Measurements from ENCODE around the gene HS3ST1. TPM values are rescaled to one million over a fixed set of nuclear protein-coding genes. Genes with fewer than 3 reads are reported as not detected.

Gene HS3ST1
- total and polyA plus RNA-seq, 7 donors: 0.60 to 3.7 (median 1.6) TPM

GRCh38 chr4:11467931-11468330 lies 39.2 kb upstream of the HS3ST1 start:
- Histone ChIP-seq H3K9me3 (no peaks in the 10 kb centered on the region), H3K4me3 (no peak overlapping the region), H3K27ac (no peak overlapping the region), H3K36me3 (no peaks in the 10 kb centered on the region), H3K27me3 (no peaks in the 10 kb centered on the region), H3K4me1 (no peaks in the 10 kb centered on the region)
- intact Hi-C loops (cut with DNase I): no loop called here
- TF ChIP-seq POLR2A (IDR thresholded peaks at IDR 0.05): no peak
- TF ChIP-seq EP300 (IDR thresholded peaks at IDR 0.05): no peak
- TF ChIP-seq POLR2AphosphoS5 (IDR thresholded peaks at IDR 0.05): no peak
- no peak for TF ChIP-seq CTCF (IDR thresholded peaks at IDR 0.05)
- WGBS, 2 donors: 44 to 67% methylated on average over 2 of the region's 2 CpGs
- DNase-seq: no peak

GRCh38 chr4:11463707-11464106 lies 35.0 kb upstream of the HS3ST1 start:
- no peak for DNase-seq
- Histone ChIP-seq H3K36me3 (no peaks in the 10 kb centered on the region), H3K27ac (no peak overlapping the region), H3K9me3 (peaks cover 0 to 6% (median under 1%) of the 10 kb centered on the region in 4 donors), H3K4me1 (no peaks in the 10 kb centered on the region), H3K4me3 (no peak overlapping the region), H3K27me3 (no peaks in the 10 kb centered on the region)
- TF ChIP-seq EP300 (IDR thresholded peaks at IDR 0.05): no peak
- no peak for TF ChIP-seq CTCF (IDR thresholded peaks at IDR 0.05)
- TF ChIP-seq POLR2A (IDR thresholded peaks at IDR 0.05): no peak
- no peak for TF ChIP-seq POLR2AphosphoS5 (IDR thresholded peaks at IDR 0.05)
- WGBS, 2 donors: 91 to 97% methylated on average over 1 of the region's 1 CpG
- intact Hi-C loops (cut with DNase I): no loop called here

- H3K27me3 ChIP-seq: no peaks in the 10 kb centered on the region
- no peak for TF ChIP-seq EP300 (IDR thresholded peaks at IDR 0.05)
- TF ChIP-seq POLR2AphosphoS5 (IDR thresholded peaks at IDR 0.05): no peak
- TF ChIP-seq CTCF (IDR thresholded peaks at IDR 0.05): no peak
- TF ChIP-seq POLR2A (IDR thresholded peaks at IDR 0.05): no peak
- H3K4me1 ChIP-seq: no peaks in the 10 kb centered on the region
- intact Hi-C loops (cut with DNase I): no loop called here
- peaks cover 0 to 6% (median under 1%) of the 10 kb centered on the region in 4 donors for H3K9me3 ChIP-seq
- no peak for DNase-seq
- no peaks in the 10 kb centered on the region for H3K36me3 ChIP-seq
- H3K4me3 ChIP-seq: no peak overlapping the region
- no peak overlapping the region for H3K27ac ChIP-seq
- 9 to 59% methylated on average over 1 of the region's 1 CpG for WGBS, 2 donors
Measured at GRCh38 chr4:11456401-11456800, 27.7 kb upstream of the HS3ST1 start.

- Histone ChIP-seq H3K9me3 (peaks cover 0 to 6% (median 0%) of the 10 kb centered on the region in 4 donors), H3K4me3 (no peak overlapping the region), H3K27me3 (no peaks in the 10 kb centered on the region), H3K4me1 (no peaks in the 10 kb centered on the region), H3K36me3 (no peaks in the 10 kb centered on the region), H3K27ac (no peak overlapping the region)
- intact Hi-C loops (cut with DNase I): no loop called here
- 13 to 43% methylated on average over 5 of the region's 5 CpGs for WGBS, 2 donors
- TF ChIP-seq POLR2A (IDR thresholded peaks at IDR 0.05): no peak
- TF ChIP-seq EP300 (IDR thresholded peaks at IDR 0.05): no peak
- TF ChIP-seq POLR2AphosphoS5 (IDR thresholded peaks at IDR 0.05): no peak
- TF ChIP-seq CTCF (IDR thresholded peaks at IDR 0.05): no peak
- no peak for DNase-seq
Measured at GRCh38 chr4:11455201-11455835, 26.6 kb upstream of the HS3ST1 start.

- Histone ChIP-seq H3K4me1 (peaks cover 0 to 7% (median 4%) of the 10 kb centered on the region in 4 donors), H3K36me3 (no peaks in the 10 kb centered on the region), H3K4me3 (no peak overlapping the region), H3K9me3 (no peaks in the 10 kb centered on the region), H3K27ac (no peak overlapping the region), H3K27me3 (no peaks in the 10 kb centered on the region)
- TF ChIP-seq EP300 (IDR thresholded peaks at IDR 0.05) (no peak), POLR2A (IDR thresholded peaks at IDR 0.05) (no peak), POLR2AphosphoS5 (IDR thresholded peaks at IDR 0.05) (no peak), CTCF (IDR thresholded peaks at IDR 0.05) (no peak)
- intact Hi-C loops (cut with DNase I): no loop called here
- WGBS, 2 donors: 89 to 96% methylated on average over 1 of the region's 1 CpG
- no peak for DNase-seq
Measured at GRCh38 chr4:11451716-11452115, 23.0 kb upstream of the HS3ST1 start.

All from sigmoid colon (tissue), 7 donors.